HG02642 (cell line): ENCODE data around the gene ABCB10.
"Not testable (repeated sequence)": the region's sequence is repeated elsewhere in the genome, so short reads cannot be mapped to it uniquely, and the experiment has no call there.

ENCODE experiments used
- ATAC-seq: cut with Tn5 transposase; IDR thresholded peaks from one replicate; pipeline ENCODE4 v1.9.1; 2021; ENCODE audit warnings: mild to moderate bottlenecking; ENCODE audit not compliant: unreplicated experiment, poor library complexity

ABCB10 gene

GRCh38 chr1:229558460-229559335, at the start of gene ABCB10:
TSS of gene ABCB10 (minus strand) at chr1:229558707. CDS start at chr1:229558652, 55 bp downstream.
- peak; percentile 84 for ATAC-seq

- no peak for ATAC-seq
These were observed 48.9 kb upstream of the ABCB10 start for GRCh38 chr1:229607370-229607769.

- no peak for ATAC-seq
These were observed 45.0 kb upstream of the ABCB10 start for GRCh38 chr1:229603371-229604005.

GRCh38 chr1:229600229-229600628, 41.7 kb upstream of the ABCB10 start:
- ATAC-seq = no peak

- no peak for ATAC-seq
These were observed 40.9 kb upstream of the ABCB10 start for GRCh38 chr1:229599218-229599954.

GRCh38 chr1:229597877-229598276, 39.4 kb upstream of the ABCB10 start:
- no peak for ATAC-seq

- ATAC-seq = no peak
These were observed 38.6 kb upstream of the ABCB10 start for GRCh38 chr1:229596925-229597699.

- ATAC-seq = not testable (repeated sequence)
These were observed 37.4 kb upstream of the ABCB10 start for GRCh38 chr1:229595876-229596275.

GRCh38 chr1:229594227-229595008, 35.9 kb upstream of the ABCB10 start:
- ATAC-seq = no peak

GRCh38 chr1:229593800-229594199, 35.3 kb upstream of the ABCB10 start:
- no peak for ATAC-seq

- ATAC-seq = no peak
These were observed 31.6 kb upstream of the ABCB10 start for GRCh38 chr1:229590119-229590518.

GRCh38 chr1:229585338-229585737, 26.8 kb upstream of the ABCB10 start:
- ATAC-seq = no peak

- ATAC-seq = no peak
These were observed 24.2 kb upstream of the ABCB10 start for GRCh38 chr1:229582715-229583114.

- ATAC-seq = no peak
These were observed 23.6 kb upstream of the ABCB10 start for GRCh38 chr1:229582011-229582694.

- ATAC-seq = no peak
These were observed 23.0 kb upstream of the ABCB10 start for GRCh38 chr1:229581485-229581884.

GRCh38 chr1:229579059-229579673, 20.7 kb upstream of the ABCB10 start:
- peak; percentile 83 for ATAC-seq

GRCh38 chr1:229578168-229579058, 19.9 kb upstream of the ABCB10 start:
- ATAC-seq = peak; percentile 19
